VCaP (cell line): ENCODE measurements around the gene SIT1.

Experiments
- H3K27ac ChIP-seq: fragments of 450-650 bp; 2 replicates; pipeline ENCODE4 v1.5.1; 2017
- CTCF ChIP-seq: fragments of 450-650 bp; conservative IDR thresholded peaks from 2 replicates; pipeline ENCODE4 v1.5.1; 2017; ENCODE audit warnings: mild to moderate bottlenecking, moderate library complexity

The SIT1 gene

GRCh38 chr9:35636135-35636876 lies 14.4 kb downstream of the SIT1 start:
- TF ChIP-seq CTCF: no peak
- H3K27ac ChIP-seq: no peak overlapping the region

GRCh38 chr9:35635730-35636129 lies 15.0 kb downstream of the SIT1 start:
- no peak overlapping the region for H3K27ac ChIP-seq
- no peak for TF ChIP-seq CTCF

GRCh38 chr9:35629597-35629996 lies 21.1 kb downstream of the SIT1 start:
- no peak for TF ChIP-seq CTCF
- H3K27ac ChIP-seq: no peak overlapping the region

- TF ChIP-seq CTCF: no peak
Observed at GRCh38 chr9:35628389-35628991, 22.2 kb downstream of the SIT1 start.

GRCh38 chr9:35627575-35627974 lies 23.2 kb downstream of the SIT1 start:
- no peak for TF ChIP-seq CTCF
- H3K27ac ChIP-seq: no peak overlapping the region

More at GRCh38 chr9:35628389-35628991, 22.2 kb downstream of the SIT1 start:
- H3K27ac ChIP-seq: no peak overlapping the region

- H3K27ac ChIP-seq: no peak overlapping the region
- TF ChIP-seq CTCF: no peak
Observed at GRCh38 chr9:35619800-35620158, 31.0 kb downstream of the SIT1 start.

- TF ChIP-seq CTCF: no peak
- no peak overlapping the region for H3K27ac ChIP-seq
Observed at GRCh38 chr9:35618854-35619799, 31.6 kb downstream of the SIT1 start.
